Inflammatory macrophage (primary cell): ENCODE measurements around the gene EXPH5.

Experiments used
- DNase-seq, 2 donors: peaks; one replicate each; pipeline ENCODE4 v3.0.0-alpha.2; 2020 to 2022

The EXPH5 gene

DNA sequence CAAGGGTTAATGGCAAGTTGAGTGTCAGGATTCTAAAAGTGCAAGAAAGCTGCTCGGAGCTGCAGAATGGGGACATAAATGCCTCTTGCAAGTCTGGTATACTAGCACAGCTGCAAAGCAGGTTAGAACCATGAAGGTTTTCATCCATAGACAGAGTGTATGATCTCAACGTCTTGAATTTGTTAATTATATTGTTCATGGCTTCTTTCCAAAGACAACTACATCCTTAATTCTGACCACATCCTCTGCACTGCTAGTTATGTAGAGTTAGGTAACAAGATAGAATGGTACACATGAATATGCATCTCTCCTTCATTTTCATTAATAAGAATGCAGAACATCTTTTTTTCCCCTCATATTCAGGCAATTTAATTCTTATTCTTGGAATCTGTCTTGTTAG is 34.2 kb downstream of the EXPH5 start:
- DNase-seq: no peak

DNA sequence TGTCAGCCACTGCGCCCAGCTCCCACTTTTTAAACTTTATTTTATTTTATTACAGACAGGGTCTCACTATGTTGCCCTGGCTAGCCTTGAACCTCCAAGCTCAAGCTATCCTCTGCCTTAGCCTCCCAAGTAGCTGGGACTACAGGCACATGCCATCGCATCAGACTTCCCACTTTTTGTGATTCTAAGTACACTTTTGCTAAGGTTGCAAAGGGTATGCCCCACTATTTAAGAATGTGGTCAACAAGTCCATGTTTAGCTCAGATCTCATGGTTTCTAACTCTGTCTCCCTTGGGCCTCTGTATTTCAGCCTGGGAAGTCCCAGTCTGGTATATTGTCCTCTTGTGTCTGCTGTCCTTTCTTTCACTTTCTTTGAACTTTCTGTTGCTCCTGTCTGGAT is 35.3 kb downstream of the EXPH5 start:
- DNase-seq: no peak

- no peak for DNase-seq
Observed at GRCh38 chr11:108556019-108556418, 37.5 kb downstream of the EXPH5 start.

DNA sequence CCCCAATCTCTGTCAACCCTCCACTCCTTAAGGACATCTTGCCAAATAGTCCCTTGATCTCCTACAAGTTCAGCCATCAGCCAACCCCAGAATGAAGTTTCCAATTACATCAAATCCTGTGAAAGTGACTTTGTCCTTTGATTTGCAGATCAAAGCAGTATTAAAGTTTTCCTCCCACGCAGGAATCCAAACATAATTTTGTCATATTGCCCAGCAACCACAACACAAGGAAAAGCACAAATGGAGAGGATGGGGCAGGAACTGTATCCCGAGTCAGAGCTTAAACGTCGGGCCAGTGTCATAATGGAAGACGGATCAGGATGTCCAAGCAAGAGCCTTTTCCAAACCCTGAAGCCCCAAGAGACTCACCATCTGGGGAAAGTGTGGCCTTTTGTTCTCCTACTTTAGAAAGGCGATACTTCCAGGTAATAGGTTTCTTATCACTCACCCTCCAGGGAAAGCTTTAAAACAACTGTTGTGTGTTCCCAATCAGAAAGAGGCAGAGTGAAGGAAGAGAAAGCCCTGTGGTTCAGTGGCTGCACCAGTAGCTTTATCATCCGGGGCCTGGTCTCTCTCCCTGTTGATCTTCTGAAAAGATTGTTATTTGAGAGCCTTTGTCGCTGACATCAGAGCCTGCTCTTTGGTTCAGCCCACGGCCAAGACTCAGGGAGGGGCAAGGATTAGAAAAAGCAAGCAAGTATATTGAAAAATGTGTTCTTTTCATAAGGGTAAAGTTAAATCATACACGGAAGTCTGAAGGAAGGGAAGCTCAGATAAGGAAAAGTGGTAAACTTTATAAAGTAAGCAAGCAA is 41.7 kb downstream of the EXPH5 start:
- no peak for DNase-seq

DNA sequence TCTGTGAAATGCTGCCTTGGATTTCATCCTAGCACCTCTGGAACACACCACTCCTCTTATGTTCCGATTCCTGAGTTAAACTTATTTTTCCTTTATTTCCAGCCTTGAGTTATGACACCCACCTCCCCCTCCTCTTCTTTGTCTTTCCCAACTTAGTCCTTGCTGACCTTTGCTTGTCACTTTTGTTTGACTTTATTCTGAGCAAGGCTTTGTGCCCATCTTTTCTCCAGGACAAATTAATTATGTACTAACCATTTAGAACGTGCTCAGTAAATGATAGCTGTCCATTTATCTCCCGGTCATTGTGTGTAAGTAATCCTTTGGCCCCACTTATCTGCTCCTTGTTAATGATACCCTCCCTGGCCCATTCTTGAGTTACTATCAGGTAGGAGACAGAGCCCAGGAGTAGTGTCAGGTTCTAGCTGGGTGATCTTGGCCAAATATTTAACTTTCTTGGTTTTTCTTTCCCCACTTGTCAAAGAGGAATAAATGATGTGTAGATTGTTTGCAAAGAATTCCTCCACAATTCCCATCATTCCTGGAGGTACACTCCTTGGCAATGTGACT is 44.2 kb downstream of the EXPH5 start:
- DNase-seq: no peak

GRCh38 chr11:108545909-108546501 is 47.6 kb downstream of the EXPH5 start:
- DNase-seq: no peak

DNA sequence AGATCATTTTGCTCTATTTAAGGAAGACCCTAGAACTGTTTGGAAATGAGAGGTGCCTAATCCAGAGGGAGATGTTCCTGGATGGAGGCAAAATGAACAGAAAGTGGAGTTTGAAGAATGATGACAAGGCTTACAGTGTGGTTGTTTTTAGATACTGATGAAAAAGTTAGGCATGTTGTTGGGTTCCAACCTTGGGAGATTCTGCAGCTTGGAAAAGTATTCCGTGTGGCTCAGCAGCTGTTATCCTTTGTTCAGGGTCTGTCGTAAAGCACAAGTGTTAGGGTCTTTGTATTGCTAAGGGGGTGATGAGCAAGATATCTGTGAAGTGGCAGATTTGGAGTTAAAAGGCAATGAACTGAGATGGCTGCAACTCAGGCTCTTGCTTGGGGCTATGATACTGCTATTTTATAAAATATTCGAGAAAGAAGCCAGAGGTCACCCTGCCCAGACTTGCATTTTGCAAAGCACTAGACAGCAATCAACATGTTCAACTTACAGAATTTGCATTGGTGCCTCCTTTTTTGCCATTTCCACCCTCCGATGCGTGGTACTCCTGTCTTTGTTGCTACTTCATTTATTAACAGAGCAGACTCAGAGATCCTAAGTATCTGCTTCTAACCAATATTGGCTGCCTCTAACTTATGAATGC is 50.1 kb downstream of the EXPH5 start:
- DNase-seq: no peak

DNA sequence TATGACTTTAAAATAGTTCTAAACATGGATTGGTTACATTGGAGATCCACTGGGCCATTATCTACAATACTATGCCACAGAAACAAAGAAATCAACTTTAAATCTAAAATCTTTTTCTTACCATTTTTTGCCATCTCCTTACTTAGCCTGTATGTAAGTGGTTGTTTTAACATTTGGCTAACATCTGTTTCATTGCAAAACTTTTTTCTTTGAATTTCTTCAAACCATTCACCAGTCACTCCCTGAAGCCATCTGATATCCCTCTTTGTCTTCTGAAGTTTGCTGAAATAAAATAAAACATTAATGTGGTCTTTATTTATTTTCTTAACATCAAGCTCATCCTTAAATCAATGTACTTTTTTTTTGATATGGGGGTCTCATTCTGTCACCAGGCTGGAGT is 52.0 kb downstream of the EXPH5 start:
- DNase-seq: no peak

DNA sequence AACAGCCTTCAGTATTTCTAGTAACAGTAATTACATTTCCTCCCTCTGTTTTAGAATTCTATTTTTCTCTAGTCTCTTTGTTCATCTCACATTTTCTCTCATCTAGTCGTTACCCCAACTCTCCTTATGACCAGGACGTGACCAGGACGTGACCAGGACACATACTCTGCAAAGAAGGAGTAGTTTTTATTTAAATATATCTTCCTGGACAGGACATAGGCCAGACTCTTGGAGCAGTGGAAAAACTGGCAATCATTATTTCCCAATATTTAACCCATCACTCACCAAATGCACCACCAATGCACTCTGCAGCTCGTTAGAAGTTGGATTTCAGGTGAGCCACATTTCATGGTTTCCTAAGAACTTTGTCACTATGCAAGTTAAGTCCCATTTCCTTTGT is 55.1 kb downstream of the EXPH5 start:
- no peak for DNase-seq

- DNase-seq: no peak
Observed at GRCh38 chr11:108538022-108538424, 55.5 kb downstream of the EXPH5 start.

DNA sequence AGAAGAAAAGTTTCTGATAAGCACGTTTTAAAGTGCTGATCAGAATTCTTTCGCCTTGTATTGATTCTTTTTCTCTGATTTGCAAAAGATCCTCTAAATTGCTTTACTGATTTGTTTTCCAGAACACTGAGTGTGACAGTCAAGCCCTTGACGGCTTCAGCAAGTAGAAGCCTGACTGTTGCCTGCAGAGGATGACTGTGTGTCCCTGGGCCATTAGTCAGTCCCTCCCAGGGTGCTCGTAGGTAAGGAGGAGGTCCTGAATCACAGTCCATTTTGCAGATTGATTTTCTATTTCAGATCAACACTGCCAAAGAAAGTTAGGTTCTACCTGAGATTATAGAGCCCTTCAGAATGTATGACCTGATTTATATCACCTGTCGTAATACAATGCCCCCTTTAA is 56.8 kb downstream of the EXPH5 start:
- no peak for DNase-seq

GRCh38 chr11:108535384-108535955 is 58.1 kb downstream of the EXPH5 start:
- no peak for DNase-seq

DNA sequence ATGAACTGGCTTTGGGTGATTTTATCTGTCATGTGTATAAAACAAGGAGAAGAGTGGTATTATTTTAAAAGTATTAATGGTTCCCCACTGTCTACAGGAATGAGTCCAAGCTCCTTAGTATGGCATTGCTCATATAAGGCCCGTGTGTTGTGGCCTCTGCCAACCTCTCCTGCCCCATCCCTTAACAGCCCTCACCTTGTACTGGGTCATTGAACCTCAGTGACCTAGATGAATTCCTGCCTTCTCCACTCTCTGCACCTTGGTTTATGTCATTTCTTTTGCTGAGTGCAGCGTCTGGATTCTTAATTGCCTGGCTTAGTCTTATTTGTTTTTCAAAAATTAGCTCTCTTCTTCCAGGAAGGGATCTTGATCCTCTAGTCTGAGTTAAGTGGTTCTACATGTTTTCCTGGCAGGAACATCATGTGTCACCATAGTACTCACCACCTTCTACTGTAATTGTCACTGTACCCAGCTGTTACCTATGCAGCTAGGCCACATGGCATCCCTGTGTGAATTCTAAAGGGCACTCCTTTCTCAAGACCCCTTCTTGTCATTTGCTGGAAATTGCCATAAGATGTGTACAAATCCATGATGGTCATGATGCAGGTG is 59.2 kb downstream of the EXPH5 start:
- no peak for DNase-seq

DNA sequence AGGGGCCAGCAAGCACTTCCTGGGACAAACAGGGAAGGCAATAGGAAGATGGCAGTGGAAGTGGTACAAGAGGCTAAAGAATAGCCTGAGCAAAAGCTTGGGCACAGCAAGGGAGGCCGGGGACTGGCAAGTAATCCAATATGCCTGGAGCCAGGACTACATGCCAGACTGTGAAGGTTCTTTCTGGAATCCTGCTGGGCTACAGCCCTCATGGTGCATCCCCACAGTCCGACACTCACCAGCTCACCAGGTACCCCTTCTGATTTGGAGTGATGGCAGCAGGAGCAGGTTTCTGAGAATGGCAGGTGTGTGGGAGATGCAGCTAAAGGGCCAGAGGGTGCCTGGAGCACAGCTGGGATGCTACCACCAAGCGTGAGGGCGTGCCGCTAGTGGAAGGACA is 63.1 kb downstream of the EXPH5 start:
- no peak for DNase-seq

DNA sequence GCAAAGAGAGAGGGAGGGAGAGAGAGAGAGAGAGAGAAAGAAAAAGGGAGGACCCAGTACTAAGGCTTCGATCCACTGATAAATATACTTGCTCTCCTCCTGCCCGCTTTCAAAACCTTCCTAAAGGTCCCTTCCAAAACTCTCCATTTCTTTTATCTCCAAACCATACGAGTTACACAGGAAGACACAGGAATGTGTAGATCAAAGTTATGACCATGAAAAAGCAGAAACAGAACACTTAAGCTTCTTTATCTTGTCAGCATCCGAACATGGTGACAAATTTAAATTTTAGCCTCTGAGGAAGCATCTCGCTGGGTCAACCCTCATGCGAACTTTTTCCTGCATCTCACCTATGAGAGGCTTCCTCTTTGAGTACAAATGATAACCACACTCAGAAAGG is 66.2 kb downstream of the EXPH5 start:
- DNase-seq: no peak

- DNase-seq: no peak
Observed at GRCh38 chr11:108525161-108525560, 68.4 kb downstream of the EXPH5 start.

DNA sequence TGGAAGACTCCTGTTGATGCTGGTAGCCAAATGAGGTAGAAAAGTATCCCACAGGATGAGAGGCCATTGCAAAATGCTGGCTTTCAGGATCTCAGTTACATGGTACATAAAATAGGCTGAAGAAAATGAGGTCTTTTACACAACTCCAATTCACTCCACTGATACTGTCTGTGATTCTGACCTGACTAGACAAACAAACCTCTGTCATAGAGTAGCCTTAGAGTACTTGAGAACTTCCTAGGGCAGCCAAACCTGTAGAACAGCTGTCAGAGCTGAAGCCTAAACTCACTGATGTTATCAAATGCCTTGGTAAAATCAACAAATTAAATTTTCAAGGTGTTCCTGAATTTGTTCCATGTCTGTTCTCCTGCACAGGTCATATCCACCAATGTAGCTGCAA is 69.1 kb downstream of the EXPH5 start:
- DNase-seq: no peak

- DNase-seq: no peak
Observed at GRCh38 chr11:108522318-108522717, 71.2 kb downstream of the EXPH5 start.

DNA sequence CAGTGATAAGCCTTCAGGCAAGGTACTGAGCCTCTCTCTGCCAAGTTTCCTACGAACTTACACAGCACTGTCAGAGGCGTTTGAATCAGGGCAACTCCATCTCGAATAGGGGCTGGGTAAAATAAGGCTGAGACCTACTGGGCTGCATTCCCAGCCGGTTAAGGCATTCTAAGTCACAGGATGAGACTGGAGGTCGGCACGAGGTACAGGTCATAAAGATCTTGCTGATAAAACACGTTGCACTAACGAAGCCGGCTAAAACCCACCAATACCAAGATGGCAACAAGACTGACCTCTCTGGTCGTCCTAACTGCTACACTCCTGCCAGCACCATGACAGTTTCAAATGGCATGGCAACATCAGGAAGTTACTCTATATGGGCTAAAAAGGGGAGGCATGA is 75.0 kb downstream of the EXPH5 start:
- no peak for DNase-seq

- no peak for DNase-seq
Observed at GRCh38 chr11:108516125-108516524, 77.4 kb downstream of the EXPH5 start.

DNA sequence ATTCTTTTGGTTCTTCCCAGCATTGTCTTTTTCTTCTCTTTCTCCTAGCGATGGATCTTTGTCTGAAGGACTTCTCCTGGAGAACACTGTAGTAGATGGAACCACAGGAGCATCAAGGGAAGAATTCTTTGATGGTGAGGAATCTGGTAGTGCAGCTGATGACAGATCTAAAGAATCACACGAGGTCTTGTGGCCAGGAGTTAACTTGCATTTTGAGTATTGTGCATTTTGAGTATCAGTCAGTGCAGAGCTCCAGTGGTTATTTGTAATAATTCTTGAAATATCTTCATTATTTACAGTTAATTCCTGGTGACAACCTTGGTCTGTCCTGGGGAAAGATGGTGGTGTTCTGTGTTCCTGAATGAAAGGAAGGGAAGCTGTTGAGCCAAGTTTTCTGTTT is 80.9 kb downstream of the EXPH5 start:
- DNase-seq: no peak

GRCh38 chr11:108511851-108512474 is 81.6 kb downstream of the EXPH5 start:
- DNase-seq: no peak
